Uterus (tissue), 4 donors: ENCODE data around the gene ARAP2. TPM values are rescaled to one million over a fixed set of nuclear protein-coding genes. Genes with fewer than 3 reads are reported as not detected.
"Not testable (repeated sequence)": the region's sequence is repeated elsewhere in the genome, so short reads cannot be mapped to it uniquely, and the experiment has no call there.

Experiments
- DNase-seq, 2 donors: peaks; one replicate each; pipeline ENCODE4 v3.0.0-alpha.2; 2019 to 2020
- H3K27ac ChIP-seq, 2 donors: fragments of 200-600 bp; sonication (generic); 1 replicate in 1 of 2; 2 replicates in 1 of 2; pipeline ENCODE4 v1.5.1; 2016 to 2018
- H3K27me3 ChIP-seq, 2 donors: fragments of 200-600 bp; sonication (generic); one replicate each; pipeline ENCODE4 v1.5.1; 2018 to 2019; ENCODE audit warnings: control low read depth in 1 of 2
- H3K36me3 ChIP-seq, 2 donors: fragments of 200-600 bp; sonication (generic); one replicate each; pipeline ENCODE4 v1.5.1; 2019; ENCODE audit warnings: control low read depth in 1 of 2
- H3K4me1 ChIP-seq, 2 donors: fragments of 200-600 bp; sonication (generic); one replicate each; pipeline ENCODE4 v1.5.1; 2018 to 2019; ENCODE audit warnings: control low read depth in 1 of 2
- H3K4me3 ChIP-seq, 2 donors: fragments of 200-600 bp; sonication (generic); 1 replicate in 1 of 2; 2 replicates in 1 of 2; pipeline ENCODE4 v1.5.1; 2018 to 2019; ENCODE audit warnings: mild to moderate bottlenecking in 1 of 2
- H3K9me3 ChIP-seq, 2 donors: fragments of 200-600 bp; sonication (generic); one replicate each; pipeline ENCODE4 v1.5.1; 2019; ENCODE audit warnings: control low read depth in 1 of 2
- CTCF ChIP-seq, 4 experiments: fragments of 200-600 bp in 2 of 4; fragments of 450-650 bp in 2 of 4; sonication (generic) in 2 of 4; IDR thresholded peaks; one replicate each; pipeline ENCODE4 v1.5.1; 2016 to 2019; ENCODE audit warnings: antibody characterized with exemption in 4 of 4, mild to moderate bottlenecking in 2 of 4, moderate library complexity in 1 of 4
- POLR2A ChIP-seq, 2 donors: fragments of 450-650 bp; IDR thresholded peaks; one replicate each; pipeline ENCODE4 v1.6.1; 2016; ENCODE audit warnings: antibody characterized with exemption in 2 of 2, mild to moderate bottlenecking in 1 of 2, moderate library complexity in 1 of 2
- intact Hi-C: fragments of 100-400 bp; cut with DNase I; formaldehyde crosslinking; loops from one replicate; pipeline ENCODE4 v1.15.1; 2023; ENCODE audit warnings: low total_unique reads
- total RNA-seq, 4 donors: library from RNA; depleted of rRNA in 3 of 4; stranded (reverse); fragments of >200 nt in 3 of 4; gene quantifications; one replicate each; pipeline versions ENCODE4 v1.1.0 to v1.2.4, GENCODE V29; 2014 to 2023
- donor health status: DM: yes; HTN: yes; CAD: no.

The ARAP2 gene
- total RNA-seq, 4 donors from 2014 or later = 10.5 to 134 (median 27.1) TPM

GRCh38 chr4:36189511-36190226, 54.6 kb downstream of the ARAP2 start:
- Histone ChIP-seq H3K9me3 (no peaks in the 10 kb centered on the region), H3K36me3 (no peaks in the 10 kb centered on the region), H3K27ac (no peak overlapping the region), H3K4me3 (no peak overlapping the region), H3K27me3 (no peaks in the 10 kb centered on the region), H3K4me1 (no peaks in the 10 kb centered on the region)
- no peak for TF ChIP-seq CTCF (IDR thresholded peaks at IDR 0.05)
- no peak for TF ChIP-seq POLR2A (IDR thresholded peaks at IDR 0.05)
- intact Hi-C loops = no loop called here
- no peak for DNase-seq

GRCh38 chr4:36187723-36188333, 56.5 kb downstream of the ARAP2 start:
- Histone ChIP-seq H3K9me3 (no peaks in the 10 kb centered on the region), H3K27ac (no peak overlapping the region), H3K36me3 (no peaks in the 10 kb centered on the region), H3K4me3 (no peak overlapping the region), H3K4me1 (no peaks in the 10 kb centered on the region), H3K27me3 (no peaks in the 10 kb centered on the region)
- TF ChIP-seq POLR2A (IDR thresholded peaks at IDR 0.05) = no peak
- peak in 1 of 4 experiments; percentile 14 for TF ChIP-seq CTCF (IDR thresholded peaks at IDR 0.05)
- no peak for DNase-seq
- intact Hi-C loops = no loop called here

GRCh38 chr4:36183665-36184393, 60.5 kb downstream of the ARAP2 start:
- Histone ChIP-seq H3K9me3 (no peaks in the 10 kb centered on the region), H3K4me1 (no peaks in the 10 kb centered on the region), H3K4me3 (no peak overlapping the region), H3K27ac (no peak overlapping the region), H3K36me3 (no peaks in the 10 kb centered on the region), H3K27me3 (no peaks in the 10 kb centered on the region)
- DNase-seq = no peak
- TF ChIP-seq CTCF (IDR thresholded peaks at IDR 0.05) (no peak), POLR2A (IDR thresholded peaks at IDR 0.05) (no peak)
- intact Hi-C loops = no loop called here

GRCh38 chr4:36183232-36183631, 61.1 kb downstream of the ARAP2 start:
- intact Hi-C loops = no loop called here
- no peak overlapping the region for H3K4me3 ChIP-seq
- H3K27ac ChIP-seq = no peak overlapping the region
- no peak for DNase-seq
- no peaks in the 10 kb centered on the region for H3K9me3 ChIP-seq
- H3K4me1 ChIP-seq = no peaks in the 10 kb centered on the region
- no peaks in the 10 kb centered on the region for H3K36me3 ChIP-seq
- H3K27me3 ChIP-seq = no peaks in the 10 kb centered on the region
- TF ChIP-seq POLR2A (IDR thresholded peaks at IDR 0.05) (no peak), CTCF (IDR thresholded peaks at IDR 0.05) (no peak)

- H3K4me3 ChIP-seq, H3K27me3 ChIP-seq, H3K36me3 ChIP-seq, H3K9me3 ChIP-seq, H3K4me1 ChIP-seq, intact Hi-C loops, H3K27ac ChIP-seq, DNase-seq: not testable (repeated sequence)
Observed at GRCh38 chr4:36182315-36182714, 62.0 kb downstream of the ARAP2 start.
